ENCODE measurements around the gene PLD5.

DNA sequence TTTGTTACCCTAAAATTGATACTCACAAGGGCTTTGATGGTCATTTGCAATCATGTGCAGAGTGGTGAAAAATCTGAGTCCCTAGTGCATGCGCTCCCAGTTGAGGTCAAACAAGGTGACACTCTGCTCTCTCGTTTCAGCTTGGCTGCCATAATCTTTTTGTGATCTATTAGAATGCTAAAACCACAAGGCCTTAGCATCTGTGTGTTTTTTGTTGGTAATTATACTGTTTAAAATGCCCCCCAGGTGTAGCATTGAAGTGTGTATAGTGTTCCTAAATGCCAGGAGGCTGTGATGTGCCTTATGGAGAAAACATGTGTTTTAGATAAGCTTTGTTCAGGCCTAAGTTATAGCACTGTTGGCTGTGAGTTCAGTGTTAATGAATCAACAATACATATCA is 89.3 kb downstream of the PLD5 start:
- TF ChIP-seq, protein P1, sequence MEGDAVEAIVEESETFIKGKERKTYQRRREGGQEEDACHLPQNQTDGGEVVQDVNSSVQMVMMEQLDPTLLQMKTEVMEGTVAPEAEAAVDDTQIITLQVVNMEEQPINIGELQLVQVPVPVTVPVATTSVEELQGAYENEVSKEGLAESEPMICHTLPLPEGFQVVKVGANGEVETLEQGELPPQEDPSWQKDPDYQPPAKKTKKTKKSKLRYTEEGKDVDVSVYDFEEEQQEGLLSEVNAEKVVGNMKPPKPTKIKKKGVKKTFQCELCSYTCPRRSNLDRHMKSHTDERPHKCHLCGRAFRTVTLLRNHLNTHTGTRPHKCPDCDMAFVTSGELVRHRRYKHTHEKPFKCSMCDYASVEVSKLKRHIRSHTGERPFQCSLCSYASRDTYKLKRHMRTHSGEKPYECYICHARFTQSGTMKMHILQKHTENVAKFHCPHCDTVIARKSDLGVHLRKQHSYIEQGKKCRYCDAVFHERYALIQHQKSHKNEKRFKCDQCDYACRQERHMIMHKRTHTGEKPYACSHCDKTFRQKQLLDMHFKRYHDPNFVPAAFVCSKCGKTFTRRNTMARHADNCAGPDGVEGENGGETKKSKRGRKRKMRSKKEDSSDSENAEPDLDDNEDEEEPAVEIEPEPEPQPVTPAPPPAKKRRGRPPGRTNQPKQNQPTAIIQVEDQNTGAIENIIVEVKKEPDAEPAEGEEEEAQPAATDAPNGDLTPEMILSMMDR (IDR thresholded peaks at IDR 0.05): no peak
- TF ChIP-seq POLR2A (IDR thresholded peaks at IDR 0.05): no peak
